ENCODE data around the gene RICTOR. TPM values are rescaled to one million over a fixed set of nuclear protein-coding genes. Genes with fewer than 3 reads are reported as not detected.

RICTOR gene
- total and polyA plus RNA-seq, 9 donors = 6.7 to 55.1 (median 41.5) TPM

GRCh38 chr5:38891563-38891962, 182.6 kb downstream of the RICTOR start:
- WGBS, 3 donors = 89 to 100% (median 100%) methylated on average over 5 to 6 of the region's 6 CpGs
- intact Hi-C loops (cut with DNase I) = no loop called here
- Histone ChIP-seq H3K27me3 (no peaks in the 10 kb centered on the region), H3K4me3 (no peak overlapping the region), H3K36me3 (no peaks in the 10 kb centered on the region), H3K9me3 (no peaks in the 10 kb centered on the region), H3K4me1 (ENCODE audit: insufficient read depth) (no peaks in the 10 kb centered on the region), H3K27ac (no peak overlapping the region)
- DNase-seq = no peak
- TF ChIP-seq EP300 (IDR thresholded peaks at IDR 0.05) = no peak
- TF ChIP-seq CTCF (IDR thresholded peaks at IDR 0.05) = no peak
- no peak for TF ChIP-seq POLR2A (IDR thresholded peaks at IDR 0.05)

DNA sequence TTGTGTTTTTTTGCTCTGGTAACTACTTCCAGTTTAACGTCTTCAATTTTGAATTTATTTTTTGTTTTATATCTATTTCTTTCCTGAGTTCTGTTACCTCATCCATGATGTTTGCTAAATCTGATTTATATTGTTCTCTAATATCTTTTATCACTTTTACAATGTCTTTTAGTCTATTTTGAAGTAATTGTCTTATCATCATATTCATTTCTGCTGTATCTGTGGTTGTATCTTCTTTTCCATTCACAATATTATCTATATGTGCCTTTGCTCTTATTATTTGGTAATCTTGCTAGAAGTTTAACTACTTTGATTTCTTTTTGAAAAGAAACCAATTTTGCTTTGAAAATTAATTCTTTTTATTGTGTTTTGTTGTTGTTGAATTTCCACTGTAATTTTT, 184.8 kb downstream of the RICTOR start:
- H3K4me1 ChIP-seq (ENCODE audit: insufficient read depth) = no peaks in the 10 kb centered on the region
- intact Hi-C loops (cut with DNase I) = no loop called here
- no peak for DNase-seq
- 91 to 93% (median 93%) methylated on average over 1 of the region's 1 CpG for WGBS, 3 donors
- H3K36me3 ChIP-seq = no peaks in the 10 kb centered on the region
- no peak overlapping the region for H3K27ac ChIP-seq
- no peak overlapping the region for H3K4me3 ChIP-seq
- TF ChIP-seq POLR2A (IDR thresholded peaks at IDR 0.05) (no peak), CTCF (IDR thresholded peaks at IDR 0.05) (no peak), EP300 (IDR thresholded peaks at IDR 0.05) (no peak)
- H3K9me3 ChIP-seq = no peaks in the 10 kb centered on the region
- H3K27me3 ChIP-seq = no peaks in the 10 kb centered on the region

- TF ChIP-seq EP300 (IDR thresholded peaks at IDR 0.05) = no peak
- TF ChIP-seq CTCF (IDR thresholded peaks at IDR 0.05) = no peak
- TF ChIP-seq POLR2A (IDR thresholded peaks at IDR 0.05) = no peak
- Histone ChIP-seq H3K9me3 (no peaks in the 10 kb centered on the region), H3K4me3 (no peak overlapping the region), H3K36me3 (no peaks in the 10 kb centered on the region), H3K4me1 (ENCODE audit: insufficient read depth) (no peaks in the 10 kb centered on the region), H3K27me3 (no peaks in the 10 kb centered on the region), H3K27ac (no peak overlapping the region)
- WGBS, 3 donors = 79 to 85% (median 81%) methylated on average over 8 of the region's 8 CpGs
- DNase-seq = no peak
- intact Hi-C loops (cut with DNase I) = no loop called here
Observed at GRCh38 chr5:38888041-38888440, 186.2 kb downstream of the RICTOR start.

Small RNA genes lying within 50 kb of the gene (small RNA-seq; reads per million reads assigned to genes)
- not detected for gene AIG1P1

Other genes with a start within 250 kb of the RICTOR start
- 10 to 100 TPM; 21.9 to 87.1 (median 49.4) TPM for gene OSMR, start 228.4 kb downstream of the RICTOR start, total RNA-seq
- 10 to 100 TPM; 16.6 to 47.9 TPM for gene OSMR, start 228.4 kb downstream of the RICTOR start, polyA plus RNA-seq
- 1 to 10 TPM; 2.4 to 8.9 (median 3.6) TPM for gene FYB1, start 145.2 kb upstream of the RICTOR start, total RNA-seq
- 10 to 100 TPM in 1 of 2 donors, 1 to 10 TPM in 1; 1.1 to 12.4 TPM for gene FYB1, start 145.2 kb upstream of the RICTOR start, polyA plus RNA-seq

Data from ovary (tissue), 9 donors.